WTC11 (cell line): ENCODE results near the gene MAMDC2.

Source experiments
- JUN ChIP-seq: sonication (generic); formaldehyde crosslinking; IDR thresholded peaks from 2 replicates; pipeline ENCODE4 v1.8.0; 2023; ENCODE audit warnings: mild to moderate bottlenecking, missing genetic modification reagents
- NR1H2 ChIP-seq: sonication (generic); formaldehyde crosslinking; IDR thresholded peaks from 2 replicates; pipeline ENCODE4 v1.9.0; 2021; ENCODE audit warnings: mild to moderate bottlenecking, moderate library complexity, missing genetic modification reagents
- NR3C1 ChIP-seq: sonication (generic); formaldehyde crosslinking; conservative IDR thresholded peaks from 2 replicates; pipeline ENCODE4 v1.8.1; 2023; ENCODE audit warnings: low read depth, mild to moderate bottlenecking, missing genetic modification reagents
- TF ChIP-seq, protein P1 (sequence below): fragments of 200-600 bp; IDR thresholded peaks from 2 replicates; pipeline ENCODE4 v1.8.0; 2022; ENCODE audit warnings: antibody characterized with exemption

DNA sequence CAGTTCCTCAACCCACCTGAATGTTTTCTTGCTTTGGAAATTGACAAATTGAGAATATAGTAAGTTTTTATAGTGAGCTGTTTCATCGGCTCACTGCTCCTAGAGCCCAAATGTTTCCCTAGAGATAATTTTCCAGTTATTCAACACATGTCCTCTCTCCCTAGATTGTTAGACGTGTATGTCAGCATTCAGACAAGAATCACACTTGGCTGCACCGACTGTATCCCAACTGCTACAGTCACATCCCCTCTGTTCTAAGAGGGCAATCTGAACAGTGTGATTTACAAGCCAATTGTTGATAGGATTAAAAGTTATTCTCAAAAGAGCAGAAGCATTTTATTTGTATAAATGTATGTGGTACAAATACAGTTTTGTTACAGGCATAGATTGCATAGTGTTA lies 93.9 kb downstream of the MAMDC2 start:
- TF ChIP-seq NR1H2 (CRISPR knock-in tag) = no peak
- TF ChIP-seq JUN = no peak
- TF ChIP-seq, protein P1, sequence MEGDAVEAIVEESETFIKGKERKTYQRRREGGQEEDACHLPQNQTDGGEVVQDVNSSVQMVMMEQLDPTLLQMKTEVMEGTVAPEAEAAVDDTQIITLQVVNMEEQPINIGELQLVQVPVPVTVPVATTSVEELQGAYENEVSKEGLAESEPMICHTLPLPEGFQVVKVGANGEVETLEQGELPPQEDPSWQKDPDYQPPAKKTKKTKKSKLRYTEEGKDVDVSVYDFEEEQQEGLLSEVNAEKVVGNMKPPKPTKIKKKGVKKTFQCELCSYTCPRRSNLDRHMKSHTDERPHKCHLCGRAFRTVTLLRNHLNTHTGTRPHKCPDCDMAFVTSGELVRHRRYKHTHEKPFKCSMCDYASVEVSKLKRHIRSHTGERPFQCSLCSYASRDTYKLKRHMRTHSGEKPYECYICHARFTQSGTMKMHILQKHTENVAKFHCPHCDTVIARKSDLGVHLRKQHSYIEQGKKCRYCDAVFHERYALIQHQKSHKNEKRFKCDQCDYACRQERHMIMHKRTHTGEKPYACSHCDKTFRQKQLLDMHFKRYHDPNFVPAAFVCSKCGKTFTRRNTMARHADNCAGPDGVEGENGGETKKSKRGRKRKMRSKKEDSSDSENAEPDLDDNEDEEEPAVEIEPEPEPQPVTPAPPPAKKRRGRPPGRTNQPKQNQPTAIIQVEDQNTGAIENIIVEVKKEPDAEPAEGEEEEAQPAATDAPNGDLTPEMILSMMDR = no peak
- TF ChIP-seq NR3C1 (CRISPR knock-in tag) = no peak
